Neuronal stem cell (in vitro differentiated cells): Measurements from ENCODE around the gene PITPNM1.
A peak's percentile ranks its signal among the peaks of the same experiment; 100 is the strongest.

Experiments used
- DNase-seq: peaks from one replicate; pipeline ENCODE4 v3.0.0-alpha.2; 2013; ENCODE audit warnings: low spot score
- H2AFZ ChIP-seq: one replicate; pipeline ENCODE4 v1.6.1; 2013; ENCODE audit warnings: mild to moderate bottlenecking, low read length, inconsistent platforms
- H2AK5ac ChIP-seq: 2 replicates; pipeline ENCODE4 v1.6.1; 2013; ENCODE audit warnings: low read depth, mild to moderate bottlenecking, inconsistent platforms, low read length, moderate library complexity, mixed read lengths
- H2BK120ac ChIP-seq: 2 replicates; pipeline ENCODE4 v1.6.1; 2013; ENCODE audit warnings: low read depth, mild to moderate bottlenecking, inconsistent platforms, low read length, moderate library complexity, mixed read lengths
- H2BK12ac ChIP-seq: one replicate; pipeline ENCODE4 v1.6.1; 2013; ENCODE audit warnings: low read length, inconsistent platforms
- H2BK15ac ChIP-seq: 2 replicates; pipeline ENCODE4 v1.6.1; 2013; ENCODE audit warnings: mild to moderate bottlenecking, low read length, inconsistent platforms, mixed read lengths
- H2BK5ac ChIP-seq: one replicate; pipeline ENCODE4 v1.6.1; 2013; ENCODE audit warnings: inconsistent platforms, mild to moderate bottlenecking, low read length, moderate library complexity
- H3K14ac ChIP-seq: one replicate; pipeline ENCODE4 v1.6.1; 2013; ENCODE audit warnings: low read length, inconsistent platforms
- H3K18ac ChIP-seq: 2 replicates; pipeline ENCODE4 v1.6.1; 2013; ENCODE audit warnings: low read length, inconsistent platforms
- H3K23ac ChIP-seq: 2 replicates; pipeline ENCODE4 v1.6.1; 2013; ENCODE audit warnings: low read depth, mild to moderate bottlenecking, mixed read lengths, low read length, inconsistent platforms; ENCODE audit not compliant: poor library complexity
- H3K27ac ChIP-seq: replicated peaks from 3 replicates; pipeline ENCODE4 v1.5.1; 2013; ENCODE audit warnings: low read length, inconsistent platforms
- H3K27me3 ChIP-seq, 3 experiments: 2 replicates each; pipeline ENCODE4 v1.6.1; 2013; ENCODE audit warnings: low read length in 3 of 3, mild to moderate bottlenecking in 2 of 3, inconsistent platforms in 1 of 3, low read depth in 1 of 3, mixed read lengths in 1 of 3, moderate library complexity in 1 of 3; ENCODE audit not compliant: control insufficient read depth in 3 of 3, insufficient read depth in 3 of 3
- H3K36me3 ChIP-seq, 2 donors: replicated peaks in 1 of 2; 2 replicates each; pipeline ENCODE4 v1.6.1; 2013; ENCODE audit warnings: low read length in 2 of 2; ENCODE audit not compliant: control insufficient read depth in 2 of 2, insufficient read depth in 2 of 2
- H3K4ac ChIP-seq: 2 replicates; pipeline ENCODE4 v1.6.1; 2013; ENCODE audit warnings: inconsistent platforms, mild to moderate bottlenecking, low read length, moderate library complexity
- H3K4me1 ChIP-seq, 2 donors: 1 replicate in 1 of 2; 2 replicates in 1 of 2; pipeline ENCODE4 v1.6.1; 2013; ENCODE audit warnings: low read length in 2 of 2, low read depth in 1 of 2; ENCODE audit not compliant: control insufficient read depth in 2 of 2, insufficient read depth in 1 of 2
- H3K4me2 ChIP-seq: one replicate; pipeline ENCODE4 v1.6.1; 2013; ENCODE audit warnings: mild to moderate bottlenecking, low read length, inconsistent platforms; ENCODE audit not compliant: insufficient read depth, poor library complexity, severe bottlenecking
- H3K4me3 ChIP-seq, 2 donors: 2 replicates each; pipeline ENCODE4 v1.5.1; 2013; ENCODE audit warnings: low read length in 2 of 2, mild to moderate bottlenecking in 2 of 2, inconsistent platforms in 1 of 2, moderate library complexity in 1 of 2
- H3K79me1 ChIP-seq: one replicate; pipeline ENCODE4 v1.6.1; 2013; ENCODE audit warnings: low read depth, mild to moderate bottlenecking, inconsistent platforms, low read length, moderate library complexity
- H3K9ac ChIP-seq: one replicate; pipeline ENCODE4 v1.6.1; 2013; ENCODE audit warnings: mild to moderate bottlenecking, low read depth, low read length, inconsistent platforms; ENCODE audit not compliant: poor library complexity
- H3K9me3 ChIP-seq, 2 donors: replicated peaks in 1 of 2; 2 replicates each; pipeline versions ENCODE3 to v1.6.1; 2013; ENCODE audit warnings: low read length in 2 of 2, mild to moderate bottlenecking in 2 of 2, inconsistent platforms in 1 of 2, low read depth in 1 of 2, mixed read lengths in 1 of 2, moderate library complexity in 1 of 2; ENCODE audit not compliant: control insufficient read depth in 2 of 2, insufficient read depth in 1 of 2
- H4K8ac ChIP-seq: one replicate; pipeline ENCODE4 v1.6.1; 2013; ENCODE audit warnings: low read depth, mild to moderate bottlenecking, inconsistent platforms, low read length, moderate library complexity
- H4K91ac ChIP-seq: one replicate; pipeline ENCODE4 v1.6.1; 2013; ENCODE audit warnings: low read length, low read depth, mild to moderate bottlenecking, inconsistent platforms; ENCODE audit not compliant: poor library complexity
- whole genome bisulfite sequencing, 2 donors: extraction: QIAGEN DNeasy Blood & Tissue Kit; methylation state at CpG; one replicate each; pipeline ENCODE4 v1.1.7; 2013; ENCODE audit warnings: missing lambda C conversion rate in 2 of 2, mixed read lengths in 1 of 2; ENCODE audit not compliant: insufficient read length in 2 of 2, insufficient replicate concordance in 1 of 2; ENCODE audit errors: extremely low coverage in 2 of 2; 5-methylcytosine and 5-hydroxymethylcytosine counted together

The PITPNM1 gene

DNA sequence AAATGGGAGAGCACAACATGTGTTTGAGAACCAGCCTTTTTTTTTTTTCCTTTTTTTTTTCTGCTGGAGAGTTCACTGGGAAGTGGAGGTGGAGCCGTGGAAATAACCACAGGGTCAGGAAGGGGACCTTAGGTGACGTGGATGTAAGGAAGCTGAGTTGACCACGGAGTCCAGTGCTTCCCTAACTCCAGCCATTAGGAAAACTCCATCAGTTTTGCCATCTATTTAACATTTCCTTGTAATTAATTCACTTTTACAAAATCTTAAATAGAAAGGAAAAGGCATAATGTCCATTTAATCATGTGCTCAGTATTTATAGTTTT lies 4.8 kb upstream of the PITPNM1 start:
- no peak overlapping the region for H2BK120ac ChIP-seq
- no peak overlapping the region for H3K23ac ChIP-seq
- no peak overlapping the region for H3K4me2 ChIP-seq
- H3K4ac ChIP-seq: no peak overlapping the region
- peaks cover 0 to 8% of the 10 kb centered on the region in 2 donors for H3K36me3 ChIP-seq
- no peak overlapping the region for H2BK15ac ChIP-seq
- H2AK5ac ChIP-seq: no peak overlapping the region
- H3K14ac ChIP-seq: no peak overlapping the region
- no peak overlapping the region for H2AFZ ChIP-seq
- no peak overlapping the region for H4K91ac ChIP-seq
- no peak overlapping the region for H3K9ac ChIP-seq
- H3K27me3 ChIP-seq: peaks cover 0 to 10% (median 7%) of the 10 kb centered on the region in 3 experiments
- DNase-seq: no peak
- WGBS, 2 donors: no CpG with 5 or more reads among the region's 3 CpGs
- H2BK12ac ChIP-seq: no peak overlapping the region
- H4K8ac ChIP-seq: no peak overlapping the region
- no peak overlapping the region for H3K18ac ChIP-seq
- H2BK5ac ChIP-seq: no peak overlapping the region
- peaks cover 8% of the 10 kb centered on the region for H3K79me1 ChIP-seq
- H3K27ac ChIP-seq: no peak overlapping the region
- no peak overlapping the region for H3K4me3 ChIP-seq
- H3K9me3 ChIP-seq: no peaks in the 10 kb centered on the region
- H3K4me1 ChIP-seq: peaks cover 15 to 20% of the 10 kb centered on the region in 2 donors

DNA sequence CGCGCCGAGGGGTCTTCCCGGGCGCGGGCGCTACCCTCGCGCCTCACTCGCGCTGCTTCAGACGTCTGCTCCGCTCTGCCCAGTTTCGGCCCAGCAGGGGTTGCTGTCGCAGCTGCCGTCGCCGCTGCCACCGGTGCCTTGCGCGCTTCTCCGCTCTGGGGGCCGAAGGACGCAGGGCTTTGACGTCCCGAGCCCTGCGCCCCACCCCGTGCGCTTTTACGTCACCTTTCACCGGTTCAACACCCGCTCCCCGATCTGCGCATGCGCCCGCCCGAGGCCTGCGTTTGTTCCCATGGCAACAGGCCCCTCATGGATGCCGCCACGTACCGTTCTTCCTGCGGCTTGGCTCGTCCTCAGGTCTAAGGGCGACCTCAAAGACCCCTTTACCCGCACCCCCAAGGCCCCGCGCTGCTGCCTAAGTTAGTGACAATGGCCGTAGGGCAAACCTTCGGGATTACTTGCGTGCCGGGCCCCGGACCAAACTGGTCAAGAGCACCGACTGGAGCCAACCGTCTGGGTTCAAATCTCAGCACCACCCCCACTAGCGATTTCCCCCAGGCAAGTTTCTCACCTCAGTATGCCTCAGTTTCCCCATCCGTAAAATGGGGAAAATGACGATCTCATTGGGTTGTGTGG lies 3.4 kb upstream of the PITPNM1 start:
- no CpG with 5 or more reads among the region's 57 CpGs for WGBS, 2 donors

DNA sequence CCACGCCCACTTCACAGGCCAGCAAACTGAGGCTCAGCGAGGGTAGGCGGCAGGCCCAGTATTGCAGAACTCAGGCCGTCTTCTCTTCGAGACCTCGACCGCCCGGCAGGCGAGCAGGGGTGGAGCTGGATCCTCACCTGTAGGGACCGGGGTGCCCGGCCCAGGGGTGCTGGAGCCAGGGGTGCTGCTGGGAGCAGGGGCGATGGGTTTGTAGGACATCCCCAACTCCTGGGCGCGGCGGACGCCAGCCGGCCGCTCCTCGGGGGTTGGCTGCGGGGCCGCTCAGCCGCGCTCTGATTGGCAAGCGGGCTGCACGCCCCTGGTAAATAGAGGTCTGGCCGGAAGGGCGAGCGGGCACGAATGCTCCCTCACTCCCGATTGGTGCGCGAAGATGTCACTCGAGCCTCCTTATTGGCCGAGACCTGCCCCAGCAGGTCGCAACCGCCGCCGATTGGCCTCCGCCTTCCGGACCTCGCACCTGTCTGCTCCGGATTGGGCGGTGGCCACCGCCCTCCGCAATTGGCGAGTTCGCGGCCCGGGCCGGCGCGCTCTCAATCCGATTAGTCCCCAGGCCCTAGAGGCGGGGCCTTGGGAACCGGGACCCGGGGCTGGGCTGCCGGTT lies 2.8 kb upstream of the PITPNM1 start, which contains the start of gene CDK2AP2:
TSS of gene CDK2AP2 (minus strand) at position 299 of the 622 bp plus-strand sequence. CDS start at position 219, 80 bp downstream.
- peak within 1 kb of the TSS; percentile 96 for H2AK5ac ChIP-seq
- no peaks in the 10 kb centered on the region for H3K9me3 ChIP-seq
- peak within 1 kb of the TSS; percentile 86 for H3K4me2 ChIP-seq
- WGBS, 2 donors: no CpG with 5 or more reads among the region's 57 CpGs
- peak within 1 kb of the TSS; percentile 71 for H2BK5ac ChIP-seq
- peak within 1 kb of the TSS; percentile 91 for H3K27ac ChIP-seq
- peak within 1 kb of the TSS; percentile 56 for H2BK15ac ChIP-seq
- H4K8ac ChIP-seq: peak within 1 kb of the TSS; percentile 32
- peak within 1 kb of the TSS; percentile 88 for H3K9ac ChIP-seq
- peaks cover 20 to 29% of the 10 kb centered on the region in 2 donors for H3K4me1 ChIP-seq
- H2BK12ac ChIP-seq: peak within 1 kb of the TSS; percentile 63
- DNase-seq: peak; percentile 99
- H3K23ac ChIP-seq: peak within 1 kb of the TSS; percentile 95
- peak within 1 kb of the TSS; percentile 99 for H2AFZ ChIP-seq
- H3K27me3 ChIP-seq: peaks cover 0 to 3% (median 2%) of the 10 kb centered on the region in 3 experiments
- peak within 1 kb of the TSS; percentile 97 for H3K18ac ChIP-seq
- H3K4ac ChIP-seq: no peak within 1 kb of the TSS
- peak within 1 kb of the TSS; percentile 97 for H3K14ac ChIP-seq
- H3K36me3 ChIP-seq: peaks cover 0 to 11% of the 10 kb centered on the region in 2 donors
- no peak within 1 kb of the TSS for H2BK120ac ChIP-seq
- H4K91ac ChIP-seq: peak within 1 kb of the TSS; percentile 38
- H3K79me1 ChIP-seq: peaks cover 13% of the 10 kb centered on the region
- H3K4me3 ChIP-seq: peak within 1 kb of the TSS; percentile 83 to 93

More for the DNA sequence above, 3.4 kb upstream of the PITPNM1 start:
- Histone ChIP-seq H3K4ac (no peak overlapping the region), H3K27ac (peak overlapping the region; percentile 91), H3K23ac (peak overlapping the region; percentile 95), H3K36me3 (peaks cover 0 to 8% of the 10 kb centered on the region in 2 donors), H3K18ac (peak overlapping the region; percentile 97), H4K8ac (no peak overlapping the region), H2BK120ac (no peak overlapping the region), H3K9me3 (no peaks in the 10 kb centered on the region), H3K9ac (peak overlapping the region; percentile 88), H3K79me1 (peaks cover 11% of the 10 kb centered on the region), H2BK15ac (no peak overlapping the region), H2AFZ (peak overlapping the region; percentile 99), H3K4me1 (peaks cover 18 to 23% of the 10 kb centered on the region in 2 donors), H3K4me2 (peak overlapping the region; percentile 86), H3K14ac (peak overlapping the region; percentile 97), H4K91ac (no peak overlapping the region), H3K4me3 (peak overlapping the region; percentile 83 to 93), H2BK12ac (no peak overlapping the region), H2AK5ac (no peak overlapping the region), H3K27me3 (peaks cover 0 to 4% (median 3%) of the 10 kb centered on the region in 3 experiments), H2BK5ac (peak overlapping the region; percentile 71)
- DNase-seq: peak; percentile 99

DNA sequence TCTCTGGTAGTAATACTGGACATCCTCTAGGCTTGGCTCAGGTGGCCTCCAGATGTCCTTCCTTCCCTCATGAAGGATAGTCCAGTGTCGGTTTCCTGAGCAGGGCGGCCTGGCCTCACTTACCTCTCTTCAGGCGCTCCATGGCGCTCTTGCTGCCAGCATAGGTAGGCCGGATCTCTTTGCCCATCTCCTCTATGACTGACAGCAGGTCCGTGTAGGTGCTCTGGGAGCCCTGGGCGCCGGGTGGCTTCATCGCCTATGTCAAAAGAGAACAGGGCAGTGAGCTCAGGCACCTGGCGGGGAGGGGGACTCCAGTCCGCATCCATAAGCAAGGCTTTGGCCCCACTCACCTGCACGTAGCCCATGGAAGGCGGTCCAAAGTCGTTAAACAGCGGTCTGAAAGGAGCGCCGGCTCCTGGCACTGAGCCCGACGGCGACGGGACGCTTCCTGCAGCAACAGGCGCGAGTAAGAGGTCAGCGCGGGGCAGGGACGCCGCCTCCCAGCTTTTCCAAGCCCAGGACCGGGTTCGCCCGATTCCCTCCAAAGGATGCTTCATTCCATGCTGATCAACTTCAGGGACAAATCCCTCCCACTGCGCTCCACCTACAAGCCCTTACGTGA lies 2.2 kb upstream of the PITPNM1 start:
- H3K4me1 ChIP-seq: peaks cover 20 to 29% of the 10 kb centered on the region in 2 donors
- peak overlapping the region; percentile 38 for H4K91ac ChIP-seq
- H3K14ac ChIP-seq: peak overlapping the region; percentile 67
- H3K9ac ChIP-seq: peak overlapping the region; percentile 88
- H2BK120ac ChIP-seq: no peak overlapping the region
- peak overlapping the region; percentile 85 for H3K18ac ChIP-seq
- peaks cover 0 to 3% (median 2%) of the 10 kb centered on the region in 3 experiments for H3K27me3 ChIP-seq
- H4K8ac ChIP-seq: peak overlapping the region; percentile 32
- peak overlapping the region; percentile 63 for H2BK12ac ChIP-seq
- WGBS, 2 donors: no CpG with 5 or more reads among the region's 33 CpGs
- H2AFZ ChIP-seq: peak overlapping the region; percentile 97
- H3K4ac ChIP-seq: no peak overlapping the region
- peaks cover under 1 to 17% of the 10 kb centered on the region in 2 donors for H3K36me3 ChIP-seq
- H3K23ac ChIP-seq: peak overlapping the region; percentile 95
- H3K4me2 ChIP-seq: peak overlapping the region; percentile 85
- no peaks in the 10 kb centered on the region for H3K9me3 ChIP-seq
- H2BK15ac ChIP-seq: peak overlapping the region; percentile 56
- peak overlapping the region; percentile 83 for H3K4me3 ChIP-seq
- H2AK5ac ChIP-seq: peak overlapping the region; percentile 96
- peaks cover 13% of the 10 kb centered on the region for H3K79me1 ChIP-seq
- H3K27ac ChIP-seq: peak overlapping the region; percentile 71
- peak overlapping the region; percentile 48 for H2BK5ac ChIP-seq
- DNase-seq: no peak
